NOMO-1 treated with dmso at 0.1 percent for 144 hours (cell line): ENCODE measurements around the gene CIT.

Experiments used
- DNase-seq: peaks from one replicate; lab custom pipeline; 2025; ENCODE audit not compliant: unreplicated experiment; lab: John Stamatoyannopoulos, UW

CIT gene

DNA sequence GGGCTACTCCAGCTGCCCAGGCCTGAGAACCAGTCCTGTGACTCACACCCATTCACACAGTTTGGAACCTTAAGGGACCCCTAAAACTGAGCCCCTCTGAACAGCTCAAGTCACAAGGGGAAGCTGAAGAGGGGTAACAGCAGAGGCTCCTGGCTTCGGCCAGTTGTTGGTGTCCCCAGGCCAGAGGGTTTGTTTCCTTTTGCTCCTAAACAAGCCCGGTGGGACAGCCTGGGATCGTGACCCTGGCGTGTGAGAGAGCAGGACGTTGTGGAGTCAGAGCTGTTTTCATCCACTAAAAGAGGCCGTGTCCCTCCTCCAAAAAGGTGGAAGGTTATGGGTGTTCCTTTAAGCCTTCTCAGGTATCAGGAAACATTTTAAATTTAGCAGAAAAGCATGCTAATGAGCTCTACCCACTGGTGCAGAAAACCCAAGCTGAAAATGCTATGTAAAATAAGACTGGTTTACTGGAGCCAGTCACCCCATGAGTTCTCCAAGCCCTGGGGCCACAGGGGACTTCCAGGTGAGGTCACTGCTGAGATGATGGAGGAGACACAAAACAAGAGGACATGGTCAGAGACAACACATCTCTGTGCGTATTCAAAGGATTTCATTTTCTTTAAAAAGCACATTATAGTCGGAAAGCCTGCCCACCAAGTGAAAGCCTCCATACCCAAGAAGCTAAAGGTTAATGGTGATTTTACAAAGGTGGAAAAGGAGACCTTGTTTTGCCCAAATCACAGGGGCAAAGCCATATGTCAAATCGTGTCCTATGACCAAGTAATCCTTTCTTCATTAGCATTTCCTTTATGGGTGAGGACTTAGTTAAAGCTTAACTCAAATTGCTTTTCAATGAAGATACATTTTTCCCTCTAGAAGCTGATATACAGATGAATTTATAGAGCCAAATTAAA is 195.1 kb downstream of the CIT start:
- DNase-seq: no peak

DNA sequence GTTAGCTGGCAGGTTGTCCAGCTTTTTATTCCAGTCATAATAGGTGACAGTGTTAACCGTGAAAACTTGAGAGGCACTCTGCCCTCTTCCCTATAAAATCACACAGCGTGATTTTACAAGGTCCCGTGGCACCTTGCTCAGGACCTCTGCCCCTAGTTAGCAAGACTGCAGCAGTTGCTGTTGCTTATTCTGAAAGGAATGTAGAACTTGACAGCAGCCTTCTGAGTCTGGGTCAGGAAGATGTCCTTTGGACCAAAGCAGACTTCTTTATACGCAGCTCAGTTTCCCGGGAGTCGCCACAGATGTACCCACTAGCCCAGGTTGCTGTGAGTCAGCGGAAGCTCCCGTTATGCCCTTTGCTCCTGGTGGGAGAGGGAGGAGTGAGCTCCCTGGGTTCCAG is 196.0 kb downstream of the CIT start:
- DNase-seq: no peak

DNA sequence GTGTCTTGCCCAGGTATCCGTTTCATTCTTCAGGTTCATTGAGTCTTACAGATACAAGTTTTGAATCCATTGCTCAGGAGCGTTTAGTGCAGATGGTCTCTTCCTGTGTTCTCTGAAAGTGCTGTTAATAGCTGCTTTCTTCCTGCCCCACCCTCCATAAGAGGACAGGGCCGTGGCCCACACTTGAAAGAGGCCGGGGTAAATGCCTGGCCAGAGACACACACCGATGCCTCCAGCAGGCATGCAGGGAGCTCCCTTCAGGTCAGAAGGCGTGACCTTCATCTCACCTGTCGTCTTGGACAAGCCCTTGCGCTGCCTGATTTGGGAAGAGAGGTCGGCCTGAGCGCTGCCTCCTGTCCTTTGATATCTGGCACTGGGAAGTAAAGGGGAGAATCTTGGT is 197.6 kb downstream of the CIT start:
- DNase-seq: no peak

DNA sequence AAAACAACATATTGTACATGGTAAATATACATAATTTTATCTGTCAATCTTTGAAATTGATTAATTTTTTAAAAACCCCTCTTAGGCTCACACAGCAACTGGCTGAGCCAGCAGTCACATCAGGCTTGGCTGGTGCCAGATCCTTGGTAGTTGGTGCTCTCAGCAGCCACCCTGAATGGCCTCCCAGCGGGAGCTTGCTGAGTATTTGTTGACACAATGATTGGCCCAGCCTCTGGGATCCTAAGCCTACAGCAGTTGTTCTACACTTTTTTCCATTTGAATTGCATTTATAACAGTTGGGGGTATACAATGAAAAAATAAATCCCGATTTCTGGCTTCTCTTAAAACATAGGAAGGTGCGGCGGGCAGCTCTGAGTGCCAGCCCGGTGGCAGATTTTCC is 198.0 kb downstream of the CIT start:
- DNase-seq: no peak

DNA sequence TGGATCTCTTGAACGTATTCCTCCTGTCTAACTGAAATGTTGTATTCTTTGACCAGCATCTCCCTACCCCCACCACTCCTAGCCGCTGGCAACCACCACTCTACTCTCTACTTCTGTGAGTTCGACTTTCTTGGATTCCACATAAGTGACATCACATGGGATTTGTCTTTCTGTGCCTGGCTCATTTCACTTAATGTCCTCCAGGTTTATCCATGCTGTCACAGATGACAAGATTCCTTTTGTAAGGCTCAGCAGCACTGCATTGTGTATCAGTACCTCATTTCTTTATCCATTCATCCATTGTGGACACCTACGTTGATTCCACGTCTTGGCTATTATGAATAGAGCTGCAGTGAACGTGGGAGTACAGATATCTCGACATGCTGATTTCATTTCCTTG is 198.7 kb downstream of the CIT start:
- DNase-seq: no peak

- DNase-seq: no peak
Measured at GRCh38 chr12:119676573-119676972, 200.5 kb downstream of the CIT start.

- no peak for DNase-seq
Measured at GRCh38 chr12:119676022-119676421, 201.1 kb downstream of the CIT start.

DNA sequence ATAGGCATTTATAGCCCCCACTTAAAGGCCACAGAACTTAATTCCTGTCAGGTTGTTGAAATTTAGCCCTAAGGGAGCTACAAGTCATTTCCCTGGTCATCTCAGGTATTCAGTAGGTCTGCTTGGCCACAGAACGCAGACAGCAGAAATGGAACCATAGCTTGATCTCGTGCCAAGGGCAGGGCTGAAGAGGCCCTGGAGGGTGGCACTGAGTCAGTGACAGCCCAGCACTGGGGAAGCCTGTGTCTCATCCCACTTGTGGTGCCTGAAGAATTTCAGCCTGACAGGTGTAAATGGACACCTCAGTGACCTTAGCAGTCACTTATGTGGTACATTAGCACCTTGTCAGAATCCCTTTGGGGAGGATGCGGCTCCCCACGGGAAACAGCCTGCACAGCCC is 202.6 kb downstream of the CIT start:
- no peak for DNase-seq

GRCh38 chr12:119673634-119674033 is 203.5 kb downstream of the CIT start:
- DNase-seq: no peak

DNA sequence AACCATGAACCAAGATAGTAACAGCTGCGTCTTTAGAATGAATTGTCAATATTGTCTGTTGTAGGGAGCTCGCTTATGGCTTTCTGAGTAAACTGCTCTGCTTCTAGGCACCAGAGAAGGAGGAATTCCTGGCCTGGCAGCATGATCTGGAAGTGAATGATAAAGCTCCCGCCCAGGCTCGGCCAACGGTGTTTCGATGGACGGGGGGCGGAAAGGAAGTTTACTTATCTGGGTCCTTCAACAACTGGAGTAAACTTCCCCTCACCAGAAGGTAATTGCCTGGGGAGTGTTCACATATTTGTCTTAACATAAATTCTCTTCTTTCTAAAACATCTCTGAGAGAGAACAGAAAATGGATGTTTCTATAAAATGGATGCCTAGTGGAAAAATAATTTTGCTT is 204.9 kb downstream of the CIT start:
- DNase-seq: no peak

- no peak for DNase-seq
Measured at GRCh38 chr12:119671070-119671469, 206.1 kb downstream of the CIT start.

- DNase-seq: no peak
Measured at GRCh38 chr12:119669744-119670472, 207.2 kb downstream of the CIT start.

GRCh38 chr12:119668324-119668841 is 208.7 kb downstream of the CIT start:
- DNase-seq: no peak

GRCh38 chr12:119667577-119668323 is 209.4 kb downstream of the CIT start, which contains the start of gene PRKAB1:
PRKAB1 (plus strand) TSS chr12:119668133; CDS start chr12:119668245, 112 bp downstream.
- peak; percentile 98 for DNase-seq

DNA sequence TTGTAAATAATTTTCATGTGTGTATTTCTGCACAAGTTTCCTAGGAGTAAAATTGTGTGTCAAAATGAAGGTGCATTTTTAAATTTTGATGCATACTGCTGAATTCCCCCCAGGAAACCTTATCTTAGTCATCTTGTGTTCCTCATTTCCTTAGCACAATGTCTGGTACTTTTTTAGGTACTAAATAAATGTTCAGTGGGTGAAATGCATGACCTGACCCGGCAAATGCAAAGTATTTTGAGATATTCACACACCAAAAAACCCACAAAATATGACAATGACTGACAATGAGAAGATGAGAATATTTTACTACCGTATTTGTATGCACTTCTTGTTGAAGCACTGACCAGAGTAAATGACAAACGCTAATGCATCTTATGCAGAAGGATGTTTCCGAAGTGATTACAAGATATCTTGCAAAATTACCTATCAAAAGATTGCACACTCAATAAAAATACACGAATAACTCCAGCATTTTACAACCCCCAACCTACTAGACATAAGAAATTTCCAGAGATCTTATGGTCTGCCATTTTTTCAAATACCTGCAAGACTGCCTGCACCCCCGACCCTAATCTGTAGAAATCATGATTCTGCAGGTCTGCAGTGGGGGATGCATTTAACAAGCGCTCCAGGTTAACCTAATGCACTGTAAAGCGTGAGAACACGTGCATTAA is 210.1 kb downstream of the CIT start:
- no peak for DNase-seq

DNA sequence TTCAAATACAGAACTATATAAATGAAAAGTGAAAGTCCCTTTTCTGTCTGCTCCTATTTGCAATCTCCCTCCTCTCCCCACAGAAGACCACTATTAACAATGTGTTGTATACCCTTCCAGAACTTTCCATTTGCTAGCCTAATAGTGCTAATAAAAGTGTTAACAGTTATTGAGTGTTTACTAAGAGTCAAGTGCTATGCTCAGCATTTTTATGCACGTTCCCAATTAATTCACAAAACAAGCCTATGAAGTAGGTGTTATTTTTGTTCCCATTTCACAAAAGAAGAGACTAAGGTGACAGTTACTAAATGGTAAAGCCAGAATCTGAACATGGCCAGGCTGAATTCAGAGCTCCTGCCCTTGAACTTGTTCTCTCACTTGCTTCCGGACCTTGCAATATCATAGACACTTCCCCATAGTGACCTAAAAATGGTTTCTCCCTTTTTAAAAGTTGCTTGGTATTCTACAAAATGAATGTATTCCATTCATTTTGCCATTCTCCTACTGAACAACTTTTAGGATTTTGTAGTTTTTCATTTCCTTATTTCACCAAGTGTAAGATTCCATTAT is 210.8 kb downstream of the CIT start:
- DNase-seq: no peak

DNA sequence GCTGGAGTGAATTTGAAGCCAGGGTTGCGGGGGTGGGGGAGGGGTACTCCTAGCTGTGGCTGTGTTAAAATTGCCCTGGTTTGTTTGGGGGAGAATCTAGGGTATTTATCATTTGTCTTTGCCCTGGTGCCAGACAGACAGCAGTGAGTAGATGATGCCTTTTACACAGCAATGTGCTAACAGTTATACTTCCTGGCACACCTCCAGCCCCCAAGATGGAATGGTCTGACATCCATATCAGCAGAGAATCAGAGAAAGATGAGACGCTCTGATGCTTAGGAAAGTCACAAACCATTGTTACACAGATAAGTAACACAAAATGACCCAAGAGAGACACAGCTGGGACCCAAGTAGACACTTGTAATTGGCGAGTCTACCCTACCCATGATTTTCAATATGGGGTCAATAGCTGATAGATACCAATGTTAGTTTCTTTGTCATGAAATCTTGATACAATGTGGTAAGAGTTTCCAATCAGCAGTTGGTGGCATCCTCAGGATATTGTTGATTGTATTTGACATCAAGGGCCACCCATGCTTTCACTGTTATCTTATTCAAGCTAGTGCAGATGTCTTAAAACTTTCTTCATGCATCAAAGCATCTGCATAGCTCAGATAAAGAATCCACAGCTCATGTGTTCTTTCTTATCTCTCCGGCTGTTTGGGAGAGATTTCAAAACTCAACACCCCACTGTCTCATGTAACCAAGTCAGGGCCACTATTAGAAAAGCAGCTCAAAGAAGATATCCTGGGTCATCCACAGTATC is 211.8 kb downstream of the CIT start:
- no peak for DNase-seq

DNA sequence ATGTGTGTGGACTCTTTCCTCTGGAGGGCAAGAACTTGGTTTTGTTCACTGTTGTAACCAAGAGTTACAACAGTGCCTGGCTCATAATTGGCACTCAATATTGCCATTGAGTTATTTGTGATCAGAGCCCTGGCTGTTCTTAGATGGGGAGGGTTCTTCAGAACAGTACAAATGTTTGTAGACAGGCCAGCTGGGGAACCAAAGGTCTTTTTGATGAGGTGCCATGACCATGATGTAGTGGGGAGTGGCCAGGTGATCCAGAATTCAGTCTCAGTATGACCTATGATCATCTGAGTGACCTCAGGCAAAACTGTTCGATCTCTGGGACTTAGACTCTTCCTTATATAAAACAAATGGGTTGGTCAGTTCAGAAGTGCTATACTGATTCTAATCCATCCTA is 212.5 kb downstream of the CIT start:
- no peak for DNase-seq

DNA sequence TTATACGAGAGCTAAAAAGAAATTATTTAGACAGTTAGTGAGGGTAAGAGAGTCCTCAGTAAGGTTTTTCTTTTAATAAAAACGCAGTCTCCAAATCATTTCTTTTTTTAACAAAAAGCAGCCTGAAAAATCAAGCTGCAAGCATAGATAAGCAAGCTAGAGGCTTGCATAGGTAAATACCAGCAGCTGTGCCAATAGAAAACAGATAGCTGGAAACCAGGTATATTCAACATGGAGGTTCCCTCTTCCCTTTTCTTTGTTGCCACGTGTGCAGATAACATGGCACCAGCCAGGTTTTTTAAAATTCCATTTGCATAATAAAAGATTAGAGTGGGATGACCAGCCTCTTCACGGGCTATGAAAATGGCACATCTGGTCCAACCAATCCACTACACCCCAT is 215.2 kb downstream of the CIT start:
- no peak for DNase-seq

GRCh38 chr12:119660076-119660475 is 217.0 kb downstream of the CIT start:
- DNase-seq: peak; percentile 47
